GM19452 (cell line): ENCODE measurements around the gene ARHGAP18.
A peak's percentile ranks its signal among the peaks of the same experiment; 100 is the strongest.

Experiments used
- ATAC-seq: cut with Tn5 transposase; IDR thresholded peaks from one replicate; pipeline ENCODE4 v1.9.1; 2021; ENCODE audit not compliant: unreplicated experiment

Gene ARHGAP18

DNA sequence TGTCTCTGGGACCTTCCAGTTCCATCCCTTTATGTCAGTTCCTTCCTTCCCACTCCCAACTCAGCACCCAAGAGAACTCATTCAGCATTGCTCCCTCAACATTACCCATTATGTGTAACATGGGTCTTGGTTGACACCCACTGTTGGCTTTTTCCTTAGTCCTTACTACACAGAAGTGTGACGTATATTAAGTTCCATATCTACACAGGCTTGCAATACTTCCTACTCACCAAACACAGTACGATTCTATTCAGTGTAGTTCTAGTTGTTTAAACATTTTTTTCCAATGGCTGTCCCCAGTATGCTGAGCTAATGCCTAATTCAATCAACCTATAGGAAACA lies 37.7 kb downstream of the ARHGAP18 start:
- peak; percentile 31 for ATAC-seq

DNA sequence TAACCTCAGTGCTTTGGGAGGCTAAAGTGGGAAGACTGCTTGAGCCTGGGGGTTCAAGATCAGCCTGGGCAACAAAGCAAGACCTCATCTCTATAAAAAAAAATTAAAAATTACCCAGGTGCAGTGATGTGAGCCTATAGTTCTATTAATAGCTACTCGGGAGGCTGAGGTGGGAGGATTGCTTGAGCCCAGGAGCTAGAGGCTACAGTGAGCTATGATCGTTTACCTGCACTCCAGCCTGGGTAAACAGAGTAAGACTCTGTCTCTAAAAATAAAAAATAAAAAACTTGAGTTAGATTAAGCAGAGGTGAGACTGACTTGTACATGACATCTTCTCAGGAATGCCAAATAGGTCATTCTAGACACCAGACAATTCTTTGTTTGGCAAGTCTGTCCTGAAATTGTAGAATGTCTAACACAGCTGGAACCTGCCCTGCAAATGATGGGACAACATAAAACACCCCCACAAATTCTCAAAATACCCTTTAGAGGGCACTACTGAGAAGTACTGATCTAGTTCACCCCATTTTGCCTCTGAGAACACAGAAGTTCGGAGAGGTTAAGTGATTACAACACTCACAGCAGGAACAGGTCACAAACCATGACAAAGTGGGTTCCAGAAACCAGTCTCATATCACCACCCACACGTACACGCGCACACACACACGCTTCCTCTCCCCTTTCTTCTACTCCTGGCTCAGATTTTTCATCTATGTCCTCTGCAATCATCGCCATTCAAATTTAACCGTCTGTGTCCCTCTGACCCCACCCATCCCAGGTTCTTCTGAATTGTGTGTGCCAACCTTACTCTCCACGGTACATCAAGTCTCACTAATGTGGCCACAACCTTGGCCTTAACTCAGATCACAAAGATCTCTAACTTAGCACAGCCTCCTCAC lies 38.3 kb downstream of the ARHGAP18 start:
- ATAC-seq: peak; percentile 86

DNA sequence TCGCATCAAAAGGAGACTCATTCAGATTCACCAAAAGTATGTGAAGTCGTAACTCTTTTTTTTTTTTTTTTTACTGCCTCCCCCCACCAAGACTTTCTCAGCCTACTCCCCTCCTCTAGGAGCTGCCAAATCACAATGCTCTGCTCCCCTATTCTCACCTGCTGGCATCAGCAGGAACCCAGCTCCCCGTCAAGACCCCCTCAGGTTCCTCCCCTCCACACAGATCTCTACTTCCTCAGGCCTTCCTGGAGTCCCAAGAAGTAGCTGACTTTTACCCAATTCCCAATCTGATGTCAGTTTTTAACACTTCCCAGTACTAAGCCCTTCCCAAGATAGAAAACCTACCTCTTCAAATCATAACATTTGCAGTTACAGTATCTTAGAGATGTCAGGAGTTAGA lies 39.3 kb downstream of the ARHGAP18 start:
- ATAC-seq: no peak

DNA sequence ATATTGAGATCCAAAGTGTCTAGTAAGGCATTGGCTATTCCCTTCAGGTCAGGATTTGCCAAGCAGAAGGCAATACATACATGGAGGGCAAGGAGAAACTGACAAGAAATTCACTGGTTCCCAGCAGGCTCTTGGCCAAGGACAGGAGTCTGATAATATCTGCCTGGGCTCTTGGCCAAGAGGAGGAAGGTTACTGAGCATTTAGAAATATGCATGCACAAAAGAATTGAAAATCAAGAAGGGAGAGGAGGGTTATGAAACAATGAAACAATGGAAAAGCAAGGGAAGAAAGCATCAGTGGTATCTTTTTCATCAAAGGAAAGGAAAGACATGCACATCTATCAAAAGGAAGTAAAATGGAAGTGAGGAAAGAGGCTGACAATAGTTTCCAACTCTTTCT lies 42.4 kb downstream of the ARHGAP18 start:
- no peak for ATAC-seq

DNA sequence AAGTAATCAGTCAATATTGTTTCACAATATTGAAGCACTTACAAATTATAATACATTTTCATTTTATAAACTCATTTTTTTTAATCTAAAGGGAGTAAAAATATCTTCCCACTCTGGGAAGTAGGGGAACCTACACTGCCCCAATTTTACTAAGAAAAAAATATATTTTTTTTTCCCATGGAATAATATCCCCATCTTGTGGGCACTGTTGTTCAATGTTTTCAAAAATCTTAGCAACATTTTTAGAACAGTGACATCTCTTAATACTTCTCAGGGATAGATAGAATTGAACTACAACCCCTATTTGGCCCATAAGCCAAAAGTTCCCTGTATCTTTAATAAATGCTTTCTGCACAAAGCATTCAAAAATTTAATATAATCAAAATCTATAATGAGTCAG lies 42.9 kb downstream of the ARHGAP18 start:
- no peak for ATAC-seq

DNA sequence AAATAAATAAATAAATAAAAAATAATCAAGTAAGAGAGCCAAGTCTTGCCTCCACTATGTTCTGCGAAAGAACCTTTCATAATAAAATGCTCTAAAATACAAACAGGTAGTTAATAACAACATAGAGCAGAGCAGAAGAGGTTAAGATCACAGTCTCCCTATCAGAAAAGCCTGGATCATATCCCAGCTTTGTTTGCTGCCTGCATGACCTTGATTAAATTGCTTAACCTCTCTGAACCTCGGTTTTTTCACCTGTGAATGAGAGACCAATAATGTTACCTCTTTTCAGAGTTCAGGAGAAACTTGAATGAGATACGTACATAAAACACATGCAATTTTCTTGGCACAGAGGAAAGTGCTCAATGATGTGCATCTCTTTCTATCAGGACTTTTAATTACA lies 44.4 kb downstream of the ARHGAP18 start:
- no peak for ATAC-seq

DNA sequence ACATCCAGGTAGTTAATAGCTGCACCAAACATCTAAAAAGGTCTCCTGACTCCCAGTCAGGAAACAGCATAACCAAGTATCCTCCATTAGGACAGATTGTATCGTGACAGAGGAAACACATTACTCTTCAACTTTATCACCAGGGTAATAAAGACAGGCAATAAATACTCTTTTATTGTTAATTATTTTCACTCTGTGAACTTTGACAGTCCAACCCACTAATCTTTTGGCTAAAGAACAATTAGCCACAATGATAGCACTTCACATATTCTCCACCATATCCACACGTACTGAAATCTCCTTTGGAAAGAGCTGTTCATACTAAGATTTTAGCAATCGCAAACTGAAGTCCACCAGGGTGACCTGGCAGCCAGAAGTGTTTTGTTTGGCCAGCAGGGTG lies 46.4 kb downstream of the ARHGAP18 start:
- no peak for ATAC-seq

DNA sequence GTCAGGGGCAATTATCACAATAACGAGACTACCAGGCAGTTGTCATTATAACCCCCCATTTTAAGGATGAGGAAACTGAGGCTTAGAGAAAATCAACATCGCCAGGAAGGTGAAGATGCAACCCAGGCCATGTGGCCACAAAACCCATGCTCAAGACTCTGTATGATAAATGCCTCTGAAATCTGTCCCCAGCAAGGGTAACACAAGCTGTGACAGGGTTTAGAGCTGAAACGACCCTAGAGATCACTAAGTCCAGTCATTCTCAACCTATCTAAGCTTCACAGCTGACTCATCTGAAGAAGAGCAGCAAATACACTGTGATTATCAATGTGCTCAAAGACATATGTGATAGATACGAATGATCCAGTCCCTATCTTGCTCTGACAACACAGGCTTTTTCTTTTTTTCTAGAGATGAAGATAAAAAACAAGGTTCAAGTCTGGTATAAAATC lies 47.0 kb downstream of the ARHGAP18 start:
- ATAC-seq: peak; percentile 75

DNA sequence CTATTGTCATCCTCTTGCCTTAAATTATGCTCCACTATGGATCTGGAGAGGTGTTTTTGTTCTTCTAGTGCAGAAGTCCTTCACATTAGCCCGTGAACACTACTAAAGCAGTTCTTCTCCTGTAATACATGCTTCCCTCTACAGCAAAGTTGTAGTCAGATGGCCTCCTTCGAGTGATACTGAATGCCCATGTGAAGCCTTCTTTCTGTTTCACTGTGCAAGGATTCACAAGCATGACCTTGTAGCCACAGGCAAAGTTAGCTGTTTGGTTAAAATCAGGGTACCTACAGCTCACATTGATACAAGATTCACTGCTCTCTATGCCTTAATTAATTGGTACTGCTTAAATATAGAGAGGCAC lies 47.6 kb downstream of the ARHGAP18 start:
- peak; percentile 72 for ATAC-seq

DNA sequence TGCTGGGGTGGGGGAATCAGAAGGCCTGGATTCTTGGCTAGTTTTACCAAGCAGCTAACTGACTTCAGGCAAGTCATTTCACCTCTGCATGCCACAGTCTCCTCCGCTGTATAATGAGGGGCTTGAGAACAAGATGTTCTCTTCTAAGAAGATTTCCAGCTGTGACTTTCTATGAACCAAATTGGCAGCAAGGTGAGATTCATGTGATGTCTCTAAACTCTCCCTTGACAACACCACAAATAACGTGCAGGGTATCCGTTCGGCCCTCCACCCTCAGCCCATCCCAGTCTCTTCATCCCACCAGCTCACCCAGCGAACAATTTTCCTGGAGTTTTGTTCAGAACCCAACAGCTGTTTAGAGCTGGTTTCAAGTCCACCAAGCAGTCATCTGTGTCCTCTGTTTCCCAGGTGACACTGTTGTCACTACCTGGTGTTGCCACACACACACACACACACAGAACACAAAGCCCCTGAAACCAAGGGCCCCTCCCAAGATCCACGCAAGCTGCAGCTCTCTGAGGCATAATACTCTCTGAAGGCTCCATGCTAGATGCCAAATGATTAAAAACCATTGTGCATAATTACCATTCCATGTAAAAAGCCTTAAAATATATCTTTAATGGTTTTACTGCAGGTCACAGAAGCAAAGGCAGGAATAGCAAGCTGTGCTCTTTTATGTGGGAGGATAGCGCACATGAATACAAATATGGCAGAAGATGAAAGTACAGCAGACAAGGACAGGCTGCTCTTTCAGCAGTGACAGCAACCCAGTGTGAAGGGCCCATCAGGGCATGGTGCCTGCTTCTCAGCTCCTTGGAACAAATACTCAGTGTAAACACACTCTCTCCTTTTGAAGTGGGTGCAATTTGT lies 48.2 kb downstream of the ARHGAP18 start:
- peak; percentile 14 for ATAC-seq

DNA sequence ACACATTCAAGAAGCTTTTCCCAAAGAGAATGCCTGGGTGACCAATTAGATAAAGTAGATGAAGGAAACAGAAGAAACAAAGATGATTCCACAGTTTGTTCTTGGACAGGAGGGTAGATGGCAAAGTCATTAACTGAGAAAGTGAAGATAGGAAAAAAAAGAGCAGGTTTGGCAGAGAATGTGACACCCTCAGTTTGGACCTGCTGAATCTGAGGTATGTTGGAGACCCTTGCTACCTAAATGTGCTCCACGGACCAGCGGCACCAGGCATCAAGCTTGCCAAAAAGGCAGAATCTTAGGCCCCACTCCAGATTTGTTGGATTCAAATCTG lies 49.7 kb downstream of the ARHGAP18 start:
- ATAC-seq: no peak

DNA sequence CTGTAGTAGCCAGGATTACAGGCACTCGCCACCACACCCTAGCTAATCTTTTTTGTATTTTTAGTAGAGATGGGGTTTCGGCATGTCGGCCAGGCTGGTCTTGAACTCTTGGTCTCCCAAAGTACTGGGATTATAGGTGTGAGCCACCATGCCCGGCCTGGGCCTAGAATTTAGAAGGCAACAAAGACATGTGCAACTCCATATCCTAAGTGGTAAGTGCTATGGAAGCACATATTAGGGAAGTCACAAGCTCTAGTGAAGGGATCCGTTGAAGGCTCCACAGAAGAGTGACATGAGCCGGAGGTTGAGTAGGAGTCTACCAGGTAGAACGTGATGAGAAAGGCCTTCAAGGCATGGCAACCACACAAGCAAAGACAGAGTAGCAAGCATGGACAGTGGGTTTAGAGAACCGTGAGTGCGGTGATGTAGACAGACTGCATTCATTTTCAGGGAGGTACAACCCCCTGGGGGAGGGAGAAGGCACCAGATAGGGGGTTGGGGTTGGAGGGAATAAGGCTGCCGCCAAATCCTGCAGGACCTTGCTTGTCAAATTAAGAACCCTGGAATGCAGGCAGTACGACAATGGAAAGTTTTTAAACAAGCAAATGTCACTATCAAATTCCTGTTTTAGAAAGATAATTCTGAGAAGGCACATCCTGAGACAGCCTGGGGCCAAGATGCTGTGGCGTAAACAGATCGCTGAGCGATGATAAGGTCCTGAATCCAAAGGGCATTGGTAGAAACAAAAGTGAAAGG lies 50.2 kb downstream of the ARHGAP18 start:
- ATAC-seq: no peak

DNA sequence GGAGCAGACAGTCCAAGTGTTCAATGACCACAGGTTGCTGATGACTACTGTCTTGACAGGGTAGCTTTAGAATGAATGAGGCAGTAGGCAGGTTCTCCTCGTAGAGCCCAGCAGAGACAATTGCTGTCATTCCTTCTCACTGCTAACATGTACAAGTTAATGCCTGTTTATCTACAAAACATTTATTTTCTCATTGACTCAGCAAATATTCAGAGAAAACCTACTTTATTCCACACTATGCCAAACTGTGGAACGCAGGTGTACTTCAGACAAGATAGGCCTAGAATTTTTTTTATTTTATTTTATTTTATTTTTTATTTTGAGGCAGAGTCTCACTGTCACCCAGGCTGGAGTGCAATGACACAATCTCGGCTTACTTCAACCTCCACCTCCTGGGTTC lies 50.8 kb downstream of the ARHGAP18 start:
- no peak for ATAC-seq

DNA sequence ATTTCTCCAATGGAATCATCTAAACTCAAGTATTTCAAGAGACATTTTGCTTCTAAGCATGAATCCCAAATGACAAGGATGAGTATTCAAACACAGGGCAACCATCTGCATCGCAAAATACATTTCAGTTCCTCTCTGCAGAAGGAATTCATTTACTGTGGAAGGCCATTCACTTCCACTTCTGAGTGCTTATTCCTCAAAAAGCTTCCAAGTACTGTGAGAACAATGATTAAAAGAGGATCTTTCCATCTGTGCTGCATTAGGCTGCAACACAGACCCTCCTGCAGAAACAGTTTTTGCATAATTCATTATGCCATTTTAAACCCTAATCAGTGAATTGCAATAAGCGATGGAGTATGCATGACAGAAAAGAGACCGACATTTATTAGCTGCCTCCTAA lies 52.5 kb downstream of the ARHGAP18 start:
- no peak for ATAC-seq

DNA sequence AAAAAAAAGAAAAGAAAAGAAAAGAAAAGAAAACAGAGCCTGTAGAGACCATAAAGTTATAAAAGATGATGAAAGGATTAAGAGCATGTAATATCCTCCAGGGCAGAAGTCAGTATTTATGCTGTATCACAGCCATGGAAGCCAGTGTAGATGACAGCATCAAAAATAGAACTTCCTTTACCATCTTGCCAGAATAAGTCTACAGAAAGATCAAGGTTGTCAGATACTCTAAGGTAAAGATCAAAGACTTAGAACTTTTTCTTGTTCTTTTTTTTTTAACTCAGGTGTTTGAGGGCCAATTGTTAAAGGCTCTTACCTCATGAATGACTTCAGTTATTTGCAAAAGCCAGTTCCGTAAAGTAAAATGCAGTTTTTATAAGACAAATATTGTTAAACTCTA lies 54.6 kb downstream of the ARHGAP18 start:
- no peak for ATAC-seq

DNA sequence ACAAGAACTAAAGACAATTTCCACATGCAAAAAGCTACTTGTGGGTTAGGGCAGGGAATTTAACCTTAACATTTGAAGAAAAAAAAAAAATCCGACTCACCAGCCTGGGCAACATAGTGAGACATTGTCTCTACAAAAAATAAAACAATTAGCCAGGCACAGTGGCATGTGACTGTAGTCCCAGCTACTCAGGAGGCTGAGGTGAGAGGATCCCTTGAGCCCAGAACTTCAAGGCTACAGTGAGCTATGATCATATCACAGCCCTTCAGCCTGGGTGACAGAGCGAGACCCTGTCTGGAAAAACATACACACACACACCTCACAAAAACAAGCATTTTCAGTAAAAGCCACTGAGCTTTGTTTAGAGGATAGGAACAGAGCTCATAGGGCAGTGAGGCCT lies 56.2 kb downstream of the ARHGAP18 start:
- ATAC-seq: no peak

DNA sequence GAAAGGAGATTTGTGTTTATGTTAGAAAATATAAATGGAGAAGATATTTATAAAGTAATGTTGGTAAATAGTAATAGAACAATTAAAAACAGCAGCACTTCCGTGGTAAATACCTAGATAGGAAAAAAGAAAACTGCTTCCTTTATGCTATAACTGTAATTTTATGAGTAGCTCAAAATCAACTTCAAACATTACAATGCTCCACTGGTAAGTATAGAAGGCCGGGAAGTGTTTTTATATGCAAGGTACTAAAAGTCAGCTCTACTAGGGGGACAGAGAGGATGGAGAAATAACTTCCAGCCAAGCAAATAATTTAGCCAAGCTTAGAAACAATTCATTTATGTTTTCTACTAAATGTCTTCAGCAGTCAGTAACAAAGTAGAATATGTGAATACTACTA lies 56.7 kb downstream of the ARHGAP18 start:
- no peak for ATAC-seq

DNA sequence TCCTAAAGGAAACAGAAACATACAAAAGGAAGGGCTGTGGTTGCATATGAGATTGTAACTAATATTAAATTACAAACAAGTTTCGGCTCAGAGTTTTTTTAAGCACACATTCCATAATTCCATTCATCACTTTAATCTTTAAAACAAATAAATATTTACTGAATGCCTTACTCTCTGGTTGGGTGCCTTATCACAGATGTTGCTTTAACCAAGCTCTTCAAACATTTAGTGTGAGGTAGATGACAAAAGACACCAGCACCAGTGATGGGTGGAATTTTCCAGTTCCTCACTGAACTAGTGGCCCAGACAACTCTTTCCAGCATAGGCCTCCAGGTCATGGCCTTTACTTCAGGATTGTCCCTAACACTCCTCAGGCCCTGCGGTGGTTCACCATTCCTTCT lies 58.7 kb downstream of the ARHGAP18 start:
- no peak for ATAC-seq

DNA sequence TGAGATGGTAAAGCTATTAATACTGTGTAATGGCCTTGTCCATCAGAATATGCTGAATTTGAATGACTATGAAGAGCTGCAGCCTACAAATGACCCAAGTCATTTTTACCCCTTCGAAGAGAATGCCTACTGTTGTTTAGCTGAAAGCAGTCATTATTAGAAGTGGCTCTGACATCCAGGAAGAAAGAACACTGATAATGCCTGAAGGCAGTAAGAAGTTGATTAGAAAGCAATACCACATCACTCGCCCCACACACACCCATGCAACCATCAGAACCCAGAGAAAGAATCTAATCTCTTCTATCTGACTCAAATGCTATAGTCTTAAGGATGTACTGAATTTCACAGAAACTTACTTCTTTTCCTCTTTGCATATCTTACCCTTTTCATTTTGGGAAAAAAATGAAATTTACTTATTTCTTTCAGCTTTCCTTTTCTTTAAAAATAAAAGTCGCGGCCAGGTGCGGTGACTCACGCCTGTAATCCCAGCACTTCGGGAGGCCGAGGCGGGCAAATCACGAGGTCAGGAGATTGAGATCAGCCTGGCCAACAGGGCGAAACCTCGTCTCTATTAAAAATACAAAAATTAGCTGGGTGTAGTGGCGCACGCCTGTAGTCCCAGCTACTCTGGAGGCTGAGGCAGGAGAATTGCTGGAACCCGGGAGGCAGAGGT lies 61.0 kb downstream of the ARHGAP18 start:
- no peak for ATAC-seq

DNA sequence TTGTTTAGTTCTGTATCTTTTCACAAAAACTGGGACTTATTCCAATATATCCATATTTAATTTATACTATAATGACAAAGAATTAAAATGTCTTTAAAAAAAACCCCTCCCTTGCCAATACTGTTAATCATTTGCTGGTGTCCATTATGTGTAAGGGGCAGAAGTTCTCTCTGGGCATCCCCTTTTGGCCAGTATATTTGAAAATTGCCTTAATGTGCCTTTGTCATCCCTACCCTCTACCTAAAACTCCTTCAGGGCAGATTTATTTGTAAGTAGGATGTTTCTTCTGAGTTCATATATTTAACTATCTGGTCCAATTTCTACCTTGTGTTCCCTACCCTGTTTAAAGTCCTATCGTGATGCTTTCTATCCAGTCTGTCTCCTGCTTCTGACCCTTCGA lies 62.9 kb downstream of the ARHGAP18 start:
- ATAC-seq: peak; percentile 39

DNA sequence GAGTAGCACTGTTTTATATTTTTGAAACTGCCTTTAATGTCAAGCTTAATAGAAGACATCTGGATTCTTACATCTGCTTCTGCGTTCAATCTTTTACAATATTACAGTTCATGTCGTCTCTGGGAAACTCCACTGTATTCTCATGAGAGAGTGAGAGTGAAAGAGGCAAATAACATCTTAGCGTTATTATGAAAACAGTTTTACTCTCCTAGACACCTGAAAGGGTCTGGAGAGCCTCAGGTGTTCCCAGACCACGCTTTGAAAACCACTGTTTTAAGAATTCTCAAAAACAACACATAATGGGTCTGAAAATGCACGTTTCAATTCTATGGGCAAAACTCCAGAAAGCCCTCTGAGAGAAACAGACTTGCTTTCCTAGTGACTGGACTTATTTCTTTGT lies 63.3 kb downstream of the ARHGAP18 start:
- ATAC-seq: peak; percentile 61
